GM10248 (cell line): ENCODE measurements around the gene BMPR2.
"Not testable (repeated sequence)": the region's sequence is repeated elsewhere in the genome, so short reads cannot be mapped to it uniquely, and the experiment has no call there.

Experiments
- CTCF ChIA-PET: fragments of 300-600 bp; sonication (Branson Sonifier 250); formaldehyde crosslinking; extraction: SDS; loops from one replicate; lab custom pipeline; 2021; ENCODE audit warnings: antibody characterized with exemption; lab: Yijun Ruan, JAX
- POLR2A ChIA-PET: fragments of 350-650 bp; sonication (Branson Sonifier 250); formaldehyde crosslinking; extraction: SDS; loops from one replicate; lab custom pipeline; 2020; ENCODE audit warnings: antibody characterized with exemption; lab: Yijun Ruan, JAX
- DNase-seq: peaks from one replicate; pipeline ENCODE4 v3.0.0; 2012; ENCODE audit errors: extremely low spot score
- CTCF ChIP-seq: IDR thresholded peaks from 2 replicates; pipeline ENCODE4 v1.5.1; 2012; ENCODE audit warnings: mild to moderate bottlenecking, low read depth; ENCODE audit errors: extremely low read depth, missing control alignments, control extremely low read depth

BMPR2 gene

DNA sequence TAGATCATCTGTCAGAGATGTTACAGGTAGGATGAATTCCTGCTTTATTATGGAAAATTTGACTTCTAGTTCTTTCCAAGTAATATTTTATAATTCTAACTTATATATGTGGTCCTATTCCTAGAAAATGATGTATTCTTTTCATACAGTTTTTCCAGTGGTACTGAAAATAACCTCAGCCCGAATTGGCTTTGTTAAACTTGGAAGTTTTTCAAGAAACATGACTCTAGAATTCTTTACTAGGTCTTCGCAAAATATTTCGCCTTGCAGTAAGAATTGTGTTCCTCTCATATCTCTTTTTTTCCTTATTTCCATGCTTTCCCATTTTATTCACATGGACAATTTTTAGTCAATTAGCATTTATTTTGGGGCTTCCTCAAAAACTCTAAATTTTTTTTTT lies 60.5 kb downstream of the BMPR2 start:
- ChIA-PET CTCF (no interaction called here), POLR2A (no interaction called here)
- no peak for DNase-seq
- no peak for TF ChIP-seq CTCF

- DNase-seq, CTCF ChIA-PET, POLR2A ChIA-PET: not testable (repeated sequence)
Measured at GRCh38 chr2:202440117-202440516, 64.0 kb downstream of the BMPR2 start.

- ChIA-PET CTCF (interaction anchor here (0.8 to 1.5 kb wide), 2 partner anchors 20 to 42 kb away, joined by 3 to 4 read pairs; no protein-coding TSS in a partner anchor), POLR2A (no interaction called here)
- TF ChIP-seq CTCF, result no peak
- DNase-seq, result no peak
Measured at GRCh38 chr2:202442882-202443281, 66.8 kb downstream of the BMPR2 start.

GRCh38 chr2:202444000-202444399 lies 67.9 kb downstream of the BMPR2 start:
- TF ChIP-seq CTCF, result no peak
- POLR2A ChIA-PET, result no interaction called here
- no peak for DNase-seq
- CTCF ChIA-PET, result no interaction called here

- POLR2A ChIA-PET, result no interaction called here
- CTCF ChIA-PET, result no interaction called here
- no peak for DNase-seq
- no peak for TF ChIP-seq CTCF
Measured at GRCh38 chr2:202449344-202449743, 73.2 kb downstream of the BMPR2 start.

DNA sequence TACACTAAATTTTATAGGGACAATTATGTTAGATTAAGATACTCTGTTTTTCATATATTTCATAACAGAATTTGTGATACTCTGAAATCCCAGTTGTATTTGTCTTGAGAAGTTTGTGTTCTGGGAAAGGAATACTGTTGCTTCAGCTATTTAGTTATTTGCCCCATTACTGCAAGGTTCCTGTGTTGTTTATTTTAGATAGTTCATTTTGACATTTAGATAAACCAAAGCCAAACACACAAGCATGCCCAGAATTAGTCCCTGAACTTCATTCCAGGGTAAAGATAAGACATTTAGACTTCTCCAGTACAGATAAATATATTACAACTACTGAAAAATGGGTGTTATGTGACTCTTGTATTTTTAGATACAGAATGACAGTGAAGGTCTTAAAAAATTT lies 74.7 kb downstream of the BMPR2 start:
- ChIA-PET CTCF (no interaction called here), POLR2A (no interaction called here)
- no peak for TF ChIP-seq CTCF
- DNase-seq, result no peak

GRCh38 chr2:202452744-202453143 lies 76.6 kb downstream of the BMPR2 start:
- no peak for DNase-seq
- POLR2A ChIA-PET, result no interaction called here
- CTCF ChIA-PET, result interaction anchor here (1.7 kb wide), 1 partner anchor 14 kb away, joined by 3 read pairs; no protein-coding TSS in a partner anchor
- no peak for TF ChIP-seq CTCF
